Measurements from ENCODE around the gene APOB. TPM values are rescaled to one million over a fixed set of nuclear protein-coding genes. Genes with fewer than 3 reads are reported as not detected.

APOB gene
- total and polyA plus RNA-seq, 8 donors, result 0.03 to 3.2 (median 0.09) TPM

DNA sequence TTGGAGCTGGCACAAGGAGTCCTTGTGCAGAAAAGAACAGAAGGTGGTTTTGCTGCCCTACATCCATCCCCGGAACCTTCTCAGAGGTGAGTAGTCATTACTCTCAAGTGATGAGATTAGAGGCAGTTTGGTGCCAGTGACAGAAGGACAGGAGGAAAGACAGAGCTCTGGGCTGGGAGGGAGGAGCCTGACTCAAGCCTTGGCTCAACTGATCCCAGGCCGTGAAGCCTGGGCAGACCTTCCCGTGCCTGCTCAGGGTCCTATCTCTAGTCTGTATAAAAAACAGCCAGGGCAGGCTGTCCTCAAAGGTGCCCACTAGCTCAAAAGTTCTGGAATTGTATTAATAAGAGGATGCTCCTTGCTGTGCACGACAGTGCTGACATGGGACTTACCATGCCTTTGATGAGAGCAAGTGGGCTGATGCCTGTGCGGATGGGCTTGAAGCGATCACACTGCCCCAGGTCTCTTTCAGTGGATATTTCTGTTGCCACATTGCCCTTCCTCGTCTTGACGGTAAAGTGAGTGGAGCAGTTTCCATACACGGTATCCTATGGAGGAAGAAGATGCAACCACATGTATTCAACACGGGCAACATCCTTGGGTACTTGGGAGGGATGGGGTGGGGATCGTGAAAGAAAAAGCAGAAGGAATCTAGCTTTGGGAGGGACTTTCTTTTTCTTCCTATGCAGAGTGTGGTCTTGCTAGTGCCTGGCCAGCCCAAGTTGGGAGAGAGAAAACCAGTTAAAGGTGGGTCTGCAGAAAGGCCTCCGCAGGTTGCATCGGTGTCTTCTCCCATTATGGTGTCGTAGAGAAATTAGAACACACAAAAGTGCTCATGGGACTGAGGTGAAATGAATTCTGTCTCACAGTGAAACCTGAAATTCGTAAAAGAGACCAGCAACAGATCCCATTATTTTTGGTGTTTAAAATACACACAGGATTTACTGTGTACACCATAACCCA, 6.9 kb downstream of the APOB start:
- TF ChIP-seq, protein P1, sequence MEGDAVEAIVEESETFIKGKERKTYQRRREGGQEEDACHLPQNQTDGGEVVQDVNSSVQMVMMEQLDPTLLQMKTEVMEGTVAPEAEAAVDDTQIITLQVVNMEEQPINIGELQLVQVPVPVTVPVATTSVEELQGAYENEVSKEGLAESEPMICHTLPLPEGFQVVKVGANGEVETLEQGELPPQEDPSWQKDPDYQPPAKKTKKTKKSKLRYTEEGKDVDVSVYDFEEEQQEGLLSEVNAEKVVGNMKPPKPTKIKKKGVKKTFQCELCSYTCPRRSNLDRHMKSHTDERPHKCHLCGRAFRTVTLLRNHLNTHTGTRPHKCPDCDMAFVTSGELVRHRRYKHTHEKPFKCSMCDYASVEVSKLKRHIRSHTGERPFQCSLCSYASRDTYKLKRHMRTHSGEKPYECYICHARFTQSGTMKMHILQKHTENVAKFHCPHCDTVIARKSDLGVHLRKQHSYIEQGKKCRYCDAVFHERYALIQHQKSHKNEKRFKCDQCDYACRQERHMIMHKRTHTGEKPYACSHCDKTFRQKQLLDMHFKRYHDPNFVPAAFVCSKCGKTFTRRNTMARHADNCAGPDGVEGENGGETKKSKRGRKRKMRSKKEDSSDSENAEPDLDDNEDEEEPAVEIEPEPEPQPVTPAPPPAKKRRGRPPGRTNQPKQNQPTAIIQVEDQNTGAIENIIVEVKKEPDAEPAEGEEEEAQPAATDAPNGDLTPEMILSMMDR (IDR thresholded peaks at IDR 0.05), result no peak
- ATAC-seq (no peak), FAIRE-seq (no peak), DNase-seq (no peak)
- intact Hi-C loops (cut with DNase I), result no loop called here
- H3K36me3 ChIP-seq, result no peaks in the 10 kb centered on the region
- no peak overlapping the region for H3K4me3 ChIP-seq
- H3K27ac ChIP-seq, result no peak overlapping the region
- no peaks in the 10 kb centered on the region for H3K9me3 ChIP-seq
- H3K27me3 ChIP-seq, result no peaks in the 10 kb centered on the region
- H3K4me1 ChIP-seq, result no peaks in the 10 kb centered on the region
- 72 to 85% methylated on average over 15 of the region's 15 CpGs for WGBS, 2 donors

DNA sequence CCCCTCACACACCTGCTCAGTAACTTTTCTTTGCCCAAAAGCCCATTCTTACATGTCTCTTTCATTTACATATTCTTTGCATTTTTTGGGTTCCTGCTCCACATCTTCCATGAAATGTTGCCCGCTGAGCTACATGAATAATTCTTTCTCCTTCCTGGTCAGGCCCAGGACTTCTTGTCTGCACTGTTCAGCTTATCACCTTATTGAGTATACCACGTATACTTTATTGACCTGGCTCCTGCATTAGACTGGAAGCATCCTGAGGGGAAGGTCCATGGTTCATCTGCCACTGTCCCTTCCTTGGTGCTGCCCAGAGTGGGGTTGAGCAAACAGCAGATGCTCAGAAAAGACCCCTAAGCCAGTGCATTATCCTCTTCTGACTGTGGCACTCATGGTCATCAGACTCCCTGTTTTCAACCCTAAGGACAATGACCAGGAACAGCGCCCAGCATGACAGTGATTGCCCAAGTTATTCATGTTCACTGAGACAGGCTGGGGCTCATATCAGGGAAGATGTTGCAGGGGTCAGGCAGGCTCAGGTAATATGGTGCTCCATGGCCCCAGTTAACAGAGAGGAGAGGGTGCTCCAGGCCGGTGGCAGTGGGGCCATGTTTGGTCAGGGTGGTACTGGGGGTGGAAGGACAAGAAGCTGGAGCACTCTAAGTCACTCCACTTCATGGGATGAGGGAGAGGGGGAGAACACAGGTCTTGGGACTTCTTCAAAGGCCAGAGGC, 7.7 kb downstream of the APOB start:
- ATAC-seq, result no peak
- Histone ChIP-seq H3K4me3 (no peak overlapping the region), H3K27ac (no peak overlapping the region), H3K4me1 (no peaks in the 10 kb centered on the region), H3K27me3 (no peaks in the 10 kb centered on the region), H3K36me3 (no peaks in the 10 kb centered on the region), H3K9me3 (no peaks in the 10 kb centered on the region)
- no peak for DNase-seq
- FAIRE-seq, result no peak
- 76 to 89% methylated on average over 4 of the region's 4 CpGs for WGBS, 2 donors
- intact Hi-C loops (cut with DNase I), result no loop called here
- TF ChIP-seq, protein P1 (IDR thresholded peaks at IDR 0.05), result no peak

DNA sequence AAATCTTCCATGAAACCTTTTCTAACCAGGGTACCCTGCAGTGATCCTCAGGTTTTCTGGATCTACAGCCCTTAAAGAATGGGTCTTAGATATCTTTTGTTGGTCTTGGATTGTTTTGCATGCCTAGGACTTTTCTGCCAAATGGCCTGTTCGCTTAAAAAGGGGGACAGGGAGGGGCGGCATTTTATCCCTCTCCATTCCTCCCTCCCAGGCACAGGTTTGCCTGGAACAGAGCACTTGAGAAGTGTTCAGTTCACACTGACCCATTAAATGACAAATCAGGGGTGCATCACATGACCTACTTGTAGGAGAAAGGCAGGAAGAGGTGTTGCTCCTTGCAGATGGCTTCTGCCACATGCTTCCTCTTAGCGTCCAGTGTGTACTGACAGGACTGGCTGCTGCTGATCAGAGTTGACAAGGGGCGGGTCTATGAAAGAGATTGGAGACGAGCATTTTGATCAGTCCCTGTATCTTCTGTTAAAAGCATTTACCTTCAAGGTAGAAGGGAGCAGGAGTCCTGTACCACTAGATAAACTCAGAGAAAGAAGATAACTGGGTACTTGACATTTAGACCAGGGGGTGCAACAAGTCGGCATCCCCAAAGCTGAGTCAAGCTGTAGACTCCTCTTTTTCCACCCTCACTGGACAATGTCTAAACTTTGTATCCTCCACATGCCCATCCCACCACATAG, 8.4 kb downstream of the APOB start:
- WGBS, 2 donors, result 70 to 76% methylated on average over 6 of the region's 6 CpGs
- Histone ChIP-seq H3K36me3 (no peaks in the 10 kb centered on the region), H3K4me3 (no peak overlapping the region), H3K4me1 (no peaks in the 10 kb centered on the region), H3K27me3 (no peaks in the 10 kb centered on the region), H3K27ac (no peak overlapping the region), H3K9me3 (no peaks in the 10 kb centered on the region)
- no peak for DNase-seq
- no peak for FAIRE-seq
- no peak for ATAC-seq
- intact Hi-C loops (cut with DNase I), result no loop called here
- TF ChIP-seq, protein P1 (IDR thresholded peaks at IDR 0.05), result no peak

DNA sequence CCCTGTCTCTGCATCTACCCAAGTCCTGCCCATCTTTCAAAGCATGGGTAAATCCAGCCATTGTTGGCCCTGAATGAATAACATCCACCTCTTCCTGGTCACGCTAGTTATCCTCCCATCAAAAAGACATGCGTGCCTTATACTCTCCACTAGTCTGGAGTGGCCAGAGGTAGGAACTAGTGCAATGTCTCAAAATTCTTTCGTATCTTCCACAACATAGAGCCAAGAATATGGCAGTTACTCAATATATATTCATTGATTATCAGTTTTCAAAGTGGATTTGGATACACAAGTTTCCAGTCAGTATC, 8.9 kb downstream of the APOB start:
- no peak overlapping the region for H3K27ac ChIP-seq
- H3K4me1 ChIP-seq, result no peaks in the 10 kb centered on the region
- H3K4me3 ChIP-seq, result no peak overlapping the region
- H3K9me3 ChIP-seq, result no peaks in the 10 kb centered on the region
- WGBS, 2 donors, result 66 to 82% methylated on average over 3 of the region's 3 CpGs
- no peak for FAIRE-seq
- no peaks in the 10 kb centered on the region for H3K27me3 ChIP-seq
- DNase-seq, result no peak
- no peaks in the 10 kb centered on the region for H3K36me3 ChIP-seq
- intact Hi-C loops (cut with DNase I), result no loop called here
- ATAC-seq, result no peak
- TF ChIP-seq, protein P1 (IDR thresholded peaks at IDR 0.05), result no peak

Data from pancreas (tissue), 10 donors.